ENCODE measurements around the gene PLA2G4C.

DNA sequence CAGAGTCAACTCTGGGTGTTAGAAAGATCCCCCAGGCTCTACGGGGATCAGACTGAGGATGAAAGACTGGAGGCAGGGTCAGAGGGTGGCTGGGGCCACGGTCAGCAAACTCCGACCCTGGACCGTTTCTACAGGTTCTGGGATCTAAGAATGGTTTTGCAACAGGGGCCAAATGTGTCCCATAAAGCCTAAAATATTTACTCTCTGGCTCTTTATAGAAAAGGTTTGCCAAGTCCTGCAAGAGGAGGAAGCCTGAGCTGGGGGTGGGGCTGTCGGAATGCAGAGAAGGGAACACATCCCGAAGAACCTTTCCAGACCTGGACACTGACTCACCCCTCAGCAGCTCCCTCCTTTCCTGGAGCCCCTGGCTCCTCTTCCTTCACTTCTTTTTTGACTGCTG lies 38.8 kb upstream of the PLA2G4C start:
- TF ChIP-seq NFIC (IDR thresholded peaks at IDR 0.05) (no peak), FOXM1 (IDR thresholded peaks at IDR 0.05; ENCODE audit: borderline replicate concordance, low read depth) (no peak), EP300 (IDR thresholded peaks at IDR 0.05; ENCODE audit: borderline replicate concordance) (no peak), ZBTB7A (IDR thresholded peaks at IDR 0.05; ENCODE audit: low read depth) (no peak), TCF12 (IDR thresholded peaks at IDR 0.05; ENCODE audit: low read depth) (no peak), TAF1 (IDR thresholded peaks at IDR 0.05; ENCODE audit: low read depth) (no peak), CREB1 (IDR thresholded peaks at IDR 0.05; ENCODE audit: low read depth) (no peak), CEBPB (IDR thresholded peaks at IDR 0.05) (no peak), YY1 (IDR thresholded peaks at IDR 0.05; ENCODE audit: low read depth) (no peak), RAD21 (IDR thresholded peaks at IDR 0.05; ENCODE audit: low read depth) (no peak)
- TF ChIP-seq, protein P1, sequence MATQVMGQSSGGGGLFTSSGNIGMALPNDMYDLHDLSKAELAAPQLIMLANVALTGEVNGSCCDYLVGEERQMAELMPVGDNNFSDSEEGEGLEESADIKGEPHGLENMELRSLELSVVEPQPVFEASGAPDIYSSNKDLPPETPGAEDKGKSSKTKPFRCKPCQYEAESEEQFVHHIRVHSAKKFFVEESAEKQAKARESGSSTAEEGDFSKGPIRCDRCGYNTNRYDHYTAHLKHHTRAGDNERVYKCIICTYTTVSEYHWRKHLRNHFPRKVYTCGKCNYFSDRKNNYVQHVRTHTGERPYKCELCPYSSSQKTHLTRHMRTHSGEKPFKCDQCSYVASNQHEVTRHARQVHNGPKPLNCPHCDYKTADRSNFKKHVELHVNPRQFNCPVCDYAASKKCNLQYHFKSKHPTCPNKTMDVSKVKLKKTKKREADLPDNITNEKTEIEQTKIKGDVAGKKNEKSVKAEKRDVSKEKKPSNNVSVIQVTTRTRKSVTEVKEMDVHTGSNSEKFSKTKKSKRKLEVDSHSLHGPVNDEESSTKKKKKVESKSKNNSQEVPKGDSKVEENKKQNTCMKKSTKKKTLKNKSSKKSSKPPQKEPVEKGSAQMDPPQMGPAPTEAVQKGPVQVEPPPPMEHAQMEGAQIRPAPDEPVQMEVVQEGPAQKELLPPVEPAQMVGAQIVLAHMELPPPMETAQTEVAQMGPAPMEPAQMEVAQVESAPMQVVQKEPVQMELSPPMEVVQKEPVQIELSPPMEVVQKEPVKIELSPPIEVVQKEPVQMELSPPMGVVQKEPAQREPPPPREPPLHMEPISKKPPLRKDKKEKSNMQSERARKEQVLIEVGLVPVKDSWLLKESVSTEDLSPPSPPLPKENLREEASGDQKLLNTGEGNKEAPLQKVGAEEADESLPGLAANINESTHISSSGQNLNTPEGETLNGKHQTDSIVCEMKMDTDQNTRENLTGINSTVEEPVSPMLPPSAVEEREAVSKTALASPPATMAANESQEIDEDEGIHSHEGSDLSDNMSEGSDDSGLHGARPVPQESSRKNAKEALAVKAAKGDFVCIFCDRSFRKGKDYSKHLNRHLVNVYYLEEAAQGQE (IDR thresholded peaks at IDR 0.05; ENCODE audit: low read depth): no peak
- TF ChIP-seq, protein P2, sequence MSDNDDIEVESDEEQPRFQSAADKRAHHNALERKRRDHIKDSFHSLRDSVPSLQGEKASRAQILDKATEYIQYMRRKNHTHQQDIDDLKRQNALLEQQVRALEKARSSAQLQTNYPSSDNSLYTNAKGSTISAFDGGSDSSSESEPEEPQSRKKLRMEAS (IDR thresholded peaks at IDR 0.05): no peak
